ENCODE results near the gene KCTD4.
A peak's percentile ranks its signal among the peaks of the same experiment; 100 is the strongest.

KCTD4 gene

DNA sequence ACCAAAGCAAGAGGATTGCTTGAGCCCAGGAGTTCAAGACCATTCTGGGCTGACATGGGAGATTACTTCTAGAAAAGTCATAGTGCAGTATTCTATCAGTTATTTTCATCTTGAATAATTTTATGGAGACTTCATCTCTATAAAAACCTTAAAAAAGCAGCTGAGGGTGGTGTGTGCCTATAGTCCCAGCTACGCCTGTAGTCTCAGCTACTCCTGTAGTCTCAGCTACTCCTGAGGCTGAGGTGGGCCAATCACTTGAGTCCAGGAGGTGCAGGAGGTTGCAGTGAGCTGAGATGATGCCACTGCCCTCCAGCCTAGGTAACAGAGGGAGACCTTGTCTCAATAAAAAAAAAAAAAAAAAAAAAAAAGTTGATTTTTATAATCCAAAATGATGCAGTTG lies 22.1 kb upstream of the KCTD4 start:
- TF ChIP-seq ZNF394 (tag by site-specific recombination; IDR thresholded peaks at IDR 0.05; ENCODE audit: borderline replicate concordance) (peak; percentile 91), ZNF155 (tag by site-specific recombination; IDR thresholded peaks at IDR 0.05) (no peak)
- Histone ChIP-seq H3K9me3 (ENCODE audit: control insufficient read depth, insufficient read depth, low read depth, low read length) (no peaks in the 10 kb centered on the region), H3K36me3 (ENCODE audit: control insufficient read depth in 2 of 2, insufficient read depth in 1 of 2, low read length in 2 of 2) (no peaks in the 10 kb centered on the region), H3K27ac (ENCODE audit: extremely low read depth, low read depth, low read length) (no peak overlapping the region), H3K4me1 (ENCODE audit: control insufficient read depth, insufficient read depth, low read length) (peaks cover 8% of the 10 kb centered on the region), H3K4me3 (ENCODE audit: low read depth, low read length) (no peak overlapping the region)
- ChIA-PET CTCF (no interaction called here), POLR2A (no interaction called here)

DNA sequence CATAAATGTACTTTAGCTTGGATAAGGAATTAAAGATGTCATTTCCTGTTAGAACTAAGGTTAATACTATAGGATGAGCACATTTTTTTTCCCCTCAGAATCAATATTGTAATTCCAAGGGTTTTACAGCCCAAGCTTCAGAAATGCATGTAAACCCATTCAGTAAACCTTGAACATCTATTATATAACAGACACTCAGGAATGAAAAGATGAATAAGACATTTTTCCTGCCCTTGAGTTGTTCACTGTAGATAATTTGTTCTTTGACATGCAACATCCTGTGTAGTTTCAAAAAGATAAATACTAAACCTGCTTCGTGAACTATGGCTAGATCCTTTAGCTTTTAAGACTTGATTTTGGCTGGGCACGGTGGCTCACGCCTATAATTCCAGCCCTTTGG lies 21.7 kb upstream of the KCTD4 start:
- Histone ChIP-seq H3K4me3 (ENCODE audit: low read depth, low read length) (no peak overlapping the region), H3K4me1 (ENCODE audit: control insufficient read depth, insufficient read depth, low read length) (peaks cover 8% of the 10 kb centered on the region), H3K27ac (ENCODE audit: extremely low read depth, low read depth, low read length) (no peak overlapping the region), H3K9me3 (ENCODE audit: control insufficient read depth, insufficient read depth, low read depth, low read length) (no peaks in the 10 kb centered on the region), H3K36me3 (ENCODE audit: control insufficient read depth in 2 of 2, insufficient read depth in 1 of 2, low read length in 2 of 2) (no peaks in the 10 kb centered on the region)
- TF ChIP-seq ZNF747 (tag by site-specific recombination; IDR thresholded peaks at IDR 0.05), result no peak
- no peak for TF ChIP-seq ZNF133 (tag by site-specific recombination; IDR thresholded peaks at IDR 0.05)
- TF ChIP-seq ZNF174 (tag by site-specific recombination; IDR thresholded peaks at IDR 0.05), result no peak
- no peak for TF ChIP-seq ZNF530 (tag by site-specific recombination; IDR thresholded peaks at IDR 0.05; ENCODE audit: low read depth)
- no peak for TF ChIP-seq ZNF585B (tag by site-specific recombination; IDR thresholded peaks at IDR 0.05)
- TF ChIP-seq, protein P1, sequence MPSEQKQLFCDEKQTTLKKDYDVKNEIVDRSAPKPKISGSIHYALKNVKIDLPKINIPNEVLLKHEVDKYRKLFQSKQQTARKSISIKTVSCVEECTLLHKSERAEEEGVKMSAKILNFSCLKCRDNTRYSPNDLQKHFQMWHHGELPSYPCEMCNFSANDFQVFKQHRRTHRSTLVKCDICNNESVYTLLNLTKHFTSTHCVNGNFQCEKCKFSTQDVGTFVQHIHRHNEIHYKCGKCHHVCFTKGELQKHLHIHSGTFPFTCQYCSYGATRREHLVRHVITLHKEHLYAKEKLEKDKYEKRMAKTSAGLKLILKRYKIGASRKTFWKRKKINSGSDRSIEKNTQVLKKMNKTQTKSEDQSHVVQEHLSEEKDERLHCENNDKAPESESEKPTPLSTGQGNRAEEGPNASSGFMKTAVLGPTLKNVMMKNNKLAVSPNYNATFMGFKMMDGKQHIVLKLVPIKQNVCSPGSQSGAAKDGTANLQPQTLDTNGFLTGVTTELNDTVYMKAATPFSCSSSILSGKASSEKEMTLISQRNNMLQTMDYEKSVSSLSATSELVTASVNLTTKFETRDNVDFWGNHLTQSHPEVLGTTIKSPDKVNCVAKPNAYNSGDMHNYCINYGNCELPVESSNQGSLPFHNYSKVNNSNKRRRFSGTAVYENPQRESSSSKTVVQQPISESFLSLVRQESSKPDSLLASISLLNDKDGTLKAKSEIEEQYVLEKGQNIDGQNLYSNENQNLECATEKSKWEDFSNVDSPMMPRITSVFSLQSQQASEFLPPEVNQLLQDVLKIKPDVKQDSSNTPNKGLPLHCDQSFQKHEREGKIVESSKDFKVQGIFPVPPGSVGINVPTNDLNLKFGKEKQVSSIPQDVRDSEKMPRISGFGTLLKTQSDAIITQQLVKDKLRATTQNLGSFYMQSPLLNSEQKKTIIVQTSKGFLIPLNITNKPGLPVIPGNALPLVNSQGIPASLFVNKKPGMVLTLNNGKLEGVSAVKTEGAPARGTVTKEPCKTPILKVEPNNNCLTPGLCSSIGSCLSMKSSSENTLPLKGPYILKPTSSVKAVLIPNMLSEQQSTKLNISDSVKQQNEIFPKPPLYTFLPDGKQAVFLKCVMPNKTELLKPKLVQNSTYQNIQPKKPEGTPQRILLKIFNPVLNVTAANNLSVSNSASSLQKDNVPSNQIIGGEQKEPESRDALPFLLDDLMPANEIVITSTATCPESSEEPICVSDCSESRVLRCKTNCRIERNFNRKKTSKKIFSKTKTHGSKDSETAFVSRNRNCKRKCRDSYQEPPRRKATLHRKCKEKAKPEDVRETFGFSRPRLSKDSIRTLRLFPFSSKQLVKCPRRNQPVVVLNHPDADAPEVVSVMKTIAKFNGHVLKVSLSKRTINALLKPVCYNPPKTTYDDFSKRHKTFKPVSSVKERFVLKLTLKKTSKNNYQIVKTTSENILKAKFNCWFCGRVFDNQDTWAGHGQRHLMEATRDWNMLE (tag by site-specific recombination; conservative IDR thresholded peaks at IDR 0.05; ENCODE audit: low read depth), result no peak
- no peak for TF ChIP-seq KLF10 (tag by site-specific recombination; IDR thresholded peaks at IDR 0.05)
- TF ChIP-seq, protein P2, sequence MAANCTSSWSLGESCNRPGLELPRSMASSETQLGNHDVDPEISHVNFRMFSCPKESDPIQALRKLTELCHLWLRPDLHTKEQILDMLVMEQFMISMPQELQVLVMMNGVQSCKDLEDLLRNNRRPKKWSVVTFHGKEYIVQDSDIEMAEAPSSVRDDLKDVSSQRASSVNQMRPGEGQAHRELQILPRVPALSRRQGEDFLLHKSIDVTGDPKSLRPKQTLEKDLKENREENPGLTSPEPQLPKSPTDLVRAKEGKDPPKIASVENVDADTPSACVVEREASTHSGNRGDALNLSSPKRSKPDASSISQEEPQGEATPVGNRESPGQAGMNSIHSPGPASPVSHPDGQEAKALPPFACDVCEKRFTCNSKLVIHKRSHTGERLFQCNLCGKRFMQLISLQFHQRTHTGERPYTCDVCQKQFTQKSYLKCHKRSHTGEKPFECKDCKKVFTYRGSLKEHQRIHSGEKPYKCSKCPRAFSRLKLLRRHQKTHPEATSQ (tag by site-specific recombination; IDR thresholded peaks at IDR 0.05), result no peak
- no peak for TF ChIP-seq YY1 (tag by site-specific recombination; IDR thresholded peaks at IDR 0.05)
- no peak for TF ChIP-seq ZNF23 (tag by site-specific recombination; IDR thresholded peaks at IDR 0.05; ENCODE audit: borderline replicate concordance)
- TF ChIP-seq, protein P3, sequence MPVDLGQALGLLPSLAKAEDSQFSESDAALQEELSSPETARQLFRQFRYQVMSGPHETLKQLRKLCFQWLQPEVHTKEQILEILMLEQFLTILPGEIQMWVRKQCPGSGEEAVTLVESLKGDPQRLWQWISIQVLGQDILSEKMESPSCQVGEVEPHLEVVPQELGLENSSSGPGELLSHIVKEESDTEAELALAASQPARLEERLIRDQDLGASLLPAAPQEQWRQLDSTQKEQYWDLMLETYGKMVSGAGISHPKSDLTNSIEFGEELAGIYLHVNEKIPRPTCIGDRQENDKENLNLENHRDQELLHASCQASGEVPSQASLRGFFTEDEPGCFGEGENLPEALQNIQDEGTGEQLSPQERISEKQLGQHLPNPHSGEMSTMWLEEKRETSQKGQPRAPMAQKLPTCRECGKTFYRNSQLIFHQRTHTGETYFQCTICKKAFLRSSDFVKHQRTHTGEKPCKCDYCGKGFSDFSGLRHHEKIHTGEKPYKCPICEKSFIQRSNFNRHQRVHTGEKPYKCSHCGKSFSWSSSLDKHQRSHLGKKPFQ (tag by site-specific recombination; IDR thresholded peaks at IDR 0.05), result no peak
- TF ChIP-seq, protein P4, sequence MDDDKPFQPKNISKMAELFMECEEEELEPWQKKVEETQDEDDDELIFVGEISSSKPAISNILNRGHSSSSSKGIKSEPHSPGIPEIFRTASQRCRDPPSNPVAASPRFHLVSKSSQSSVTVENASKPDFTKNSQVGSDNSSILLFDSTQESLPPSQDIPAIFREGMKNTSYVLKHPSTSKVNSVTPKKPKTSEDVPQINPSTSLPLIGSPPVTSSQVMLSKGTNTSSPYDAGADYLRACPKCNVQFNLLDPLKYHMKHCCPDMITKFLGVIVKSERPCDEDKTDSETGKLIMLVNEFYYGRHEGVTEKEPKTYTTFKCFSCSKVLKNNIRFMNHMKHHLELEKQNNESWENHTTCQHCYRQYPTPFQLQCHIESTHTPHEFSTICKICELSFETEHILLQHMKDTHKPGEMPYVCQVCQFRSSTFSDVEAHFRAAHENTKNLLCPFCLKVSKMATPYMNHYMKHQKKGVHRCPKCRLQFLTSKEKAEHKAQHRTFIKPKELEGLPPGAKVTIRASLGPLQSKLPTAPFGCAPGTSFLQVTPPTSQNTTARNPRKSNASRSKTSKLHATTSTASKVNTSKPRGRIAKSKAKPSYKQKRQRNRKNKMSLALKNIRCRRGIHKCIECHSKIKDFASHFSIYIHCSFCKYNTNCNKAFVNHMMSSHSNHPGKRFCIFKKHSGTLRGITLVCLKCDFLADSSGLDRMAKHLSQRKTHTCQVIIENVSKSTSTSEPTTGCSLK (tag by site-specific recombination; IDR thresholded peaks at IDR 0.05), result no peak
- no peak for TF ChIP-seq ZNF654 (tag by site-specific recombination; IDR thresholded peaks at IDR 0.05; ENCODE audit: low read depth)
- TF ChIP-seq ZNF350 (tag by site-specific recombination; IDR thresholded peaks at IDR 0.05), result no peak
- no peak for TF ChIP-seq ZNF629 (tag by site-specific recombination; IDR thresholded peaks at IDR 0.05)
- TF ChIP-seq, protein P5, sequence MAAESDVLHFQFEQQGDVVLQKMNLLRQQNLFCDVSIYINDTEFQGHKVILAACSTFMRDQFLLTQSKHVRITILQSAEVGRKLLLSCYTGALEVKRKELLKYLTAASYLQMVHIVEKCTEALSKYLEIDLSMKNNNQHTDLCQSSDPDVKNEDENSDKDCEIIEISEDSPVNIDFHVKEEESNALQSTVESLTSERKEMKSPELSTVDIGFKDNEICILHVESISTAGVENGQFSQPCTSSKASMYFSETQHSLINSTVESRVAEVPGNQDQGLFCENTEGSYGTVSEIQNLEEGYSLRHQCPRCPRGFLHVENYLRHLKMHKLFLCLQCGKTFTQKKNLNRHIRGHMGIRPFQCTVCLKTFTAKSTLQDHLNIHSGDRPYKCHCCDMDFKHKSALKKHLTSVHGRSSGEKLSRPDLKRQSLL (tag by site-specific recombination; IDR thresholded peaks at IDR 0.05), result no peak
- TF ChIP-seq, protein P6, sequence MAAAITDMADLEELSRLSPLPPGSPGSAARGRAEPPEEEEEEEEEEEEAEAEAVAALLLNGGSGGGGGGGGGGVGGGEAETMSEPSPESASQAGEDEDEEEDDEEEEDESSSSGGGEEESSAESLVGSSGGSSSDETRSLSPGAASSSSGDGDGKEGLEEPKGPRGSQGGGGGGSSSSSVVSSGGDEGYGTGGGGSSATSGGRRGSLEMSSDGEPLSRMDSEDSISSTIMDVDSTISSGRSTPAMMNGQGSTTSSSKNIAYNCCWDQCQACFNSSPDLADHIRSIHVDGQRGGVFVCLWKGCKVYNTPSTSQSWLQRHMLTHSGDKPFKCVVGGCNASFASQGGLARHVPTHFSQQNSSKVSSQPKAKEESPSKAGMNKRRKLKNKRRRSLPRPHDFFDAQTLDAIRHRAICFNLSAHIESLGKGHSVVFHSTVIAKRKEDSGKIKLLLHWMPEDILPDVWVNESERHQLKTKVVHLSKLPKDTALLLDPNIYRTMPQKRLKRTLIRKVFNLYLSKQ (tag by site-specific recombination; IDR thresholded peaks at IDR 0.05; ENCODE audit: borderline replicate concordance), result no peak
- TF ChIP-seq ZNF792 (tag by site-specific recombination; IDR thresholded peaks at IDR 0.05), result no peak
- TF ChIP-seq GLIS1 (tag by site-specific recombination; IDR thresholded peaks at IDR 0.05), result no peak
- ChIA-PET POLR2A (no interaction called here), CTCF (interaction anchor here (0.5 kb wide), 1 partner anchor 409 kb away, joined by 6 read pairs; no protein-coding TSS in a partner anchor)
